ENCODE results near the gene ANKS6. TPM values are rescaled to one million over a fixed set of nuclear protein-coding genes. Genes with fewer than 3 reads are reported as not detected.
A peak's percentile ranks its signal among the peaks of the same experiment; 100 is the strongest.

The ANKS6 gene
- total RNA-seq, 1 donor from 2014 or later = 17.2 TPM

- TF ChIP-seq, protein P1, sequence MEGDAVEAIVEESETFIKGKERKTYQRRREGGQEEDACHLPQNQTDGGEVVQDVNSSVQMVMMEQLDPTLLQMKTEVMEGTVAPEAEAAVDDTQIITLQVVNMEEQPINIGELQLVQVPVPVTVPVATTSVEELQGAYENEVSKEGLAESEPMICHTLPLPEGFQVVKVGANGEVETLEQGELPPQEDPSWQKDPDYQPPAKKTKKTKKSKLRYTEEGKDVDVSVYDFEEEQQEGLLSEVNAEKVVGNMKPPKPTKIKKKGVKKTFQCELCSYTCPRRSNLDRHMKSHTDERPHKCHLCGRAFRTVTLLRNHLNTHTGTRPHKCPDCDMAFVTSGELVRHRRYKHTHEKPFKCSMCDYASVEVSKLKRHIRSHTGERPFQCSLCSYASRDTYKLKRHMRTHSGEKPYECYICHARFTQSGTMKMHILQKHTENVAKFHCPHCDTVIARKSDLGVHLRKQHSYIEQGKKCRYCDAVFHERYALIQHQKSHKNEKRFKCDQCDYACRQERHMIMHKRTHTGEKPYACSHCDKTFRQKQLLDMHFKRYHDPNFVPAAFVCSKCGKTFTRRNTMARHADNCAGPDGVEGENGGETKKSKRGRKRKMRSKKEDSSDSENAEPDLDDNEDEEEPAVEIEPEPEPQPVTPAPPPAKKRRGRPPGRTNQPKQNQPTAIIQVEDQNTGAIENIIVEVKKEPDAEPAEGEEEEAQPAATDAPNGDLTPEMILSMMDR (IDR thresholded peaks at IDR 0.05; ENCODE audit: unreplicated experiment) = no peak
- H3K27me3 Mint-ChIP-seq (ENCODE audit: unreplicated experiment) = peaks cover 6% of the 10 kb centered on the region
- no peaks in the 10 kb centered on the region for H3K9me3 Mint-ChIP-seq (ENCODE audit: unreplicated experiment)
- no peak for DNase-seq (ENCODE audit: low spot score)
- peaks cover 8% of the 10 kb centered on the region for H3K36me3 Mint-ChIP-seq (ENCODE audit: low read depth, unreplicated experiment)
- H3K27ac Mint-ChIP-seq (ENCODE audit: unreplicated experiment) = no peak overlapping the region
- peaks cover 10% of the 10 kb centered on the region for H3K4me1 Mint-ChIP-seq (ENCODE audit: unreplicated experiment)
- no peak overlapping the region for H3K4me3 Mint-ChIP-seq (ENCODE audit: unreplicated experiment)
Measured at GRCh38 chr9:98798254-98798653, 1.9 kb upstream of the ANKS6 start.

GRCh38 chr9:98797491-98797890, 1.1 kb upstream of the ANKS6 start:
- Mint-ChIP-seq H3K27ac (ENCODE audit: unreplicated experiment) (no peak overlapping the region), H3K9me3 (ENCODE audit: unreplicated experiment) (no peaks in the 10 kb centered on the region), H3K27me3 (ENCODE audit: unreplicated experiment) (peaks cover 6% of the 10 kb centered on the region), H3K4me1 (ENCODE audit: unreplicated experiment) (peaks cover 10% of the 10 kb centered on the region), H3K4me3 (ENCODE audit: unreplicated experiment) (no peak overlapping the region), H3K36me3 (ENCODE audit: low read depth, unreplicated experiment) (peaks cover 8% of the 10 kb centered on the region)
- TF ChIP-seq, protein P1 (IDR thresholded peaks at IDR 0.05; ENCODE audit: unreplicated experiment) = no peak
- no peak for DNase-seq (ENCODE audit: low spot score)

GRCh38 chr9:98795970-98796363, 388 bp downstream of the ANKS6 start:
- TF ChIP-seq, protein P1 (IDR thresholded peaks at IDR 0.05; ENCODE audit: unreplicated experiment) = no peak
- peaks cover 6% of the 10 kb centered on the region for H3K27me3 Mint-ChIP-seq (ENCODE audit: unreplicated experiment)
- peak overlapping the region; percentile 23 for H3K4me3 Mint-ChIP-seq (ENCODE audit: unreplicated experiment)
- H3K4me1 Mint-ChIP-seq (ENCODE audit: unreplicated experiment) = peaks cover 19% of the 10 kb centered on the region
- peaks cover 8% of the 10 kb centered on the region for H3K36me3 Mint-ChIP-seq (ENCODE audit: low read depth, unreplicated experiment)
- no peak overlapping the region for H3K27ac Mint-ChIP-seq (ENCODE audit: unreplicated experiment)
- peak; percentile 24 for DNase-seq (ENCODE audit: low spot score)
- H3K9me3 Mint-ChIP-seq (ENCODE audit: unreplicated experiment) = no peaks in the 10 kb centered on the region

- H3K36me3 Mint-ChIP-seq (ENCODE audit: low read depth, unreplicated experiment) = peaks cover 8% of the 10 kb centered on the region
- DNase-seq (ENCODE audit: low spot score) = no peak
- peaks cover 19% of the 10 kb centered on the region for H3K4me1 Mint-ChIP-seq (ENCODE audit: unreplicated experiment)
- no peak overlapping the region for H3K27ac Mint-ChIP-seq (ENCODE audit: unreplicated experiment)
- peaks cover 11% of the 10 kb centered on the region for H3K27me3 Mint-ChIP-seq (ENCODE audit: unreplicated experiment)
- no peaks in the 10 kb centered on the region for H3K9me3 Mint-ChIP-seq (ENCODE audit: unreplicated experiment)
- TF ChIP-seq, protein P1 (IDR thresholded peaks at IDR 0.05; ENCODE audit: unreplicated experiment) = no peak
- H3K4me3 Mint-ChIP-seq (ENCODE audit: unreplicated experiment) = peak overlapping the region; percentile 23
Measured at GRCh38 chr9:98795295-98795955, 930 bp downstream of the ANKS6 start.

GRCh38 chr9:98794802-98795201, 1.6 kb downstream of the ANKS6 start:
- H3K27ac Mint-ChIP-seq (ENCODE audit: unreplicated experiment) = no peak overlapping the region
- TF ChIP-seq, protein P1 (IDR thresholded peaks at IDR 0.05; ENCODE audit: unreplicated experiment) = no peak
- DNase-seq (ENCODE audit: low spot score) = no peak
- peaks cover 19% of the 10 kb centered on the region for H3K4me1 Mint-ChIP-seq (ENCODE audit: unreplicated experiment)
- H3K36me3 Mint-ChIP-seq (ENCODE audit: low read depth, unreplicated experiment) = peaks cover 8% of the 10 kb centered on the region
- no peaks in the 10 kb centered on the region for H3K9me3 Mint-ChIP-seq (ENCODE audit: unreplicated experiment)
- no peak overlapping the region for H3K4me3 Mint-ChIP-seq (ENCODE audit: unreplicated experiment)
- H3K27me3 Mint-ChIP-seq (ENCODE audit: unreplicated experiment) = peaks cover 11% of the 10 kb centered on the region
